ENCODE results near the gene GALNT6. TPM values are rescaled to one million over a fixed set of nuclear protein-coding genes. Genes with fewer than 3 reads are reported as not detected.

The GALNT6 gene
- total RNA-seq (ENCODE audit: low replicate concordance), result 1.5 TPM in 1 of 2 replicates, not detected in the other

GRCh38 chr12:51391283-51392123, at the start of gene GALNT6:
Gene GALNT6, minus strand, starts transcription at chr12:51391406. Its CDS starts 11,625 bp downstream, at chr12:51379781.
- peak within 1 kb of the TSS; percentile 64 for H3K4me3 ChIP-seq
- TF ChIP-seq EZH2phosphoT487 (IDR thresholded peaks at IDR 0.05) (no peak), CTCF (IDR thresholded peaks at IDR 0.05) (no peak), EZH2 (IDR thresholded peaks at IDR 0.05) (no peak)
- no peak within 1 kb of the TSS for H3K9ac ChIP-seq
- H3K4me1 Mint-ChIP-seq, result peaks cover 38% of the 10 kb centered on the region
- peak within 1 kb of the TSS; percentile 92 for H3K4me2 ChIP-seq
- peak; percentile 67 for DNase-seq (ENCODE audit: low spot score)
- H3F3A ChIP-seq (ENCODE audit: low read depth), result peaks cover 16% of the 10 kb centered on the region
- H3K27ac Mint-ChIP-seq, result no peak within 1 kb of the TSS
- H3K36me3 Mint-ChIP-seq, result peaks cover 2% of the 10 kb centered on the region
- peaks cover 81% of the 10 kb centered on the region for H3K27me3 ChIP-seq
- no peak within 1 kb of the TSS for H3K27ac ChIP-seq
- H3K9me3 ChIP-seq (ENCODE audit: low read depth), result no peaks in the 10 kb centered on the region
- peaks cover 54% of the 10 kb centered on the region for H3K27me3 Mint-ChIP-seq (ENCODE audit: insufficient read depth, low read depth)
- H4K20me1 ChIP-seq (ENCODE audit: low read depth), result peaks cover 5% of the 10 kb centered on the region
- H3K36me3 ChIP-seq, result no peaks in the 10 kb centered on the region
- H3K4me3 Mint-ChIP-seq, result peak within 1 kb of the TSS; percentile 88
- H3K9me3 Mint-ChIP-seq, result no peaks in the 10 kb centered on the region
- H3K79me2 ChIP-seq (ENCODE audit: low read depth), result no peaks in the 10 kb centered on the region
- no peaks in the 10 kb centered on the region for H3K4me1 ChIP-seq
- H2AFZ ChIP-seq (replicated peaks), result peak within 1 kb of the TSS; percentile 77

- H3K79me2 ChIP-seq (ENCODE audit: low read depth), result peaks cover 18% of the 10 kb centered on the region
- no peaks in the 10 kb centered on the region for H3K27me3 Mint-ChIP-seq (ENCODE audit: insufficient read depth, low read depth)
- no peaks in the 10 kb centered on the region for H4K20me1 ChIP-seq (ENCODE audit: low read depth)
- no peak for TF ChIP-seq CTCF (IDR thresholded peaks at IDR 0.05)
- TF ChIP-seq EZH2 (IDR thresholded peaks at IDR 0.05), result no peak
- TF ChIP-seq EZH2phosphoT487 (IDR thresholded peaks at IDR 0.05), result no peak
- H3K4me2 ChIP-seq, result no peak overlapping the region
- no peaks in the 10 kb centered on the region for H3K36me3 Mint-ChIP-seq
- no peaks in the 10 kb centered on the region for H3K27me3 ChIP-seq
- H3K27ac Mint-ChIP-seq, result no peak overlapping the region
- no peaks in the 10 kb centered on the region for H3K36me3 ChIP-seq
- H3K9ac ChIP-seq, result no peak overlapping the region
- no peaks in the 10 kb centered on the region for H3F3A ChIP-seq (ENCODE audit: low read depth)
- H3K9me3 Mint-ChIP-seq, result no peaks in the 10 kb centered on the region
- no peaks in the 10 kb centered on the region for H3K9me3 ChIP-seq (ENCODE audit: low read depth)
- H2AFZ ChIP-seq (replicated peaks), result no peak overlapping the region
- H3K4me3 ChIP-seq, result no peak overlapping the region
- H3K4me1 ChIP-seq, result peaks cover 2% of the 10 kb centered on the region
- H3K4me1 Mint-ChIP-seq, result peaks cover 6% of the 10 kb centered on the region
- no peak overlapping the region for H3K4me3 Mint-ChIP-seq
- DNase-seq (ENCODE audit: low spot score), result no peak
- H3K27ac ChIP-seq, result no peak overlapping the region
Observed at GRCh38 chr12:51439330-51439729, 48.1 kb upstream of the GALNT6 start.

- Histone ChIP-seq H3K4me2 (no peak overlapping the region), H3K9me3 (ENCODE audit: low read depth) (no peaks in the 10 kb centered on the region), H3K9ac (no peak overlapping the region), H4K20me1 (ENCODE audit: low read depth) (no peaks in the 10 kb centered on the region), H3K27me3 (no peaks in the 10 kb centered on the region), H3K27ac (no peak overlapping the region), H3F3A (ENCODE audit: low read depth) (no peaks in the 10 kb centered on the region), H3K36me3 (no peaks in the 10 kb centered on the region), H3K4me3 (no peak overlapping the region), H2AFZ (replicated peaks) (no peak overlapping the region), H3K79me2 (ENCODE audit: low read depth) (peaks cover 18% of the 10 kb centered on the region), H3K4me1 (peaks cover 6% of the 10 kb centered on the region)
- no peaks in the 10 kb centered on the region for H3K9me3 Mint-ChIP-seq
- H3K27ac Mint-ChIP-seq, result no peak overlapping the region
- no peak for TF ChIP-seq CTCF (IDR thresholded peaks at IDR 0.05)
- no peak for TF ChIP-seq EZH2phosphoT487 (IDR thresholded peaks at IDR 0.05)
- no peak for TF ChIP-seq EZH2 (IDR thresholded peaks at IDR 0.05)
- H3K36me3 Mint-ChIP-seq, result peaks cover 1% of the 10 kb centered on the region
- H3K4me3 Mint-ChIP-seq, result no peak overlapping the region
- peaks cover 6% of the 10 kb centered on the region for H3K4me1 Mint-ChIP-seq
- H3K27me3 Mint-ChIP-seq (ENCODE audit: insufficient read depth, low read depth), result no peaks in the 10 kb centered on the region
- no peak for DNase-seq (ENCODE audit: low spot score)
Observed at GRCh38 chr12:51437431-51437830, 46.2 kb upstream of the GALNT6 start.
